Stimulated activated CD8-positive, alpha-beta memory T cell treated with anti-CD3 and anti-CD28 coated beads, Interleukin-15, amount 100 ng/mL, for 1 hour (primary cell): ENCODE data around the gene SYK.
"Not testable (repeated sequence)": the region's sequence is repeated elsewhere in the genome, so short reads cannot be mapped to it uniquely, and the experiment has no call there.

ENCODE experiments used
- DNase-seq: peaks from one replicate; pipeline ENCODE4 v3.0.0-alpha.2; 2020; ENCODE audit warnings: low read depth

Gene SYK

GRCh38 chr9:90795871-90796317 lies 5.7 kb upstream of the SYK start:
- DNase-seq, result no peak

- DNase-seq, result no peak
These were observed 2.3 kb upstream of the SYK start for GRCh38 chr9:90799271-90799852.

- DNase-seq, result no peak
These were observed 329 bp downstream of the SYK start for GRCh38 chr9:90801973-90802322.

GRCh38 chr9:90802386-90802985 lies 867 bp downstream of the SYK start:
- DNase-seq, result no peak

- no peak for DNase-seq
These were observed 2.4 kb downstream of the SYK start for GRCh38 chr9:90803860-90804593.

- DNase-seq, result no peak
These were observed 3.7 kb downstream of the SYK start for GRCh38 chr9:90805006-90805996.

GRCh38 chr9:90807006-90807405 lies 5.4 kb downstream of the SYK start:
- DNase-seq, result no peak

- no peak for DNase-seq
These were observed 6.8 kb downstream of the SYK start for GRCh38 chr9:90808398-90808797.

GRCh38 chr9:90808890-90809685 lies 7.5 kb downstream of the SYK start:
- DNase-seq, result no peak

- no peak for DNase-seq
These were observed 9.1 kb downstream of the SYK start for GRCh38 chr9:90810691-90811090.

GRCh38 chr9:90813046-90813445 lies 11.4 kb downstream of the SYK start:
- no peak for DNase-seq

- DNase-seq, result no peak
These were observed 11.9 kb downstream of the SYK start for GRCh38 chr9:90813523-90813922.

GRCh38 chr9:90814355-90814754 lies 12.7 kb downstream of the SYK start:
- no peak for DNase-seq

GRCh38 chr9:90815183-90815943 lies 13.7 kb downstream of the SYK start:
- no peak for DNase-seq

- DNase-seq, result no peak
These were observed 14.3 kb downstream of the SYK start for GRCh38 chr9:90815944-90816357.

GRCh38 chr9:90816690-90817089 lies 15.1 kb downstream of the SYK start:
- DNase-seq, result no peak

GRCh38 chr9:90818279-90818678 lies 16.7 kb downstream of the SYK start:
- no peak for DNase-seq

GRCh38 chr9:90820406-90820805 lies 18.8 kb downstream of the SYK start:
- DNase-seq, result not testable (repeated sequence)

GRCh38 chr9:90821236-90821635 lies 19.6 kb downstream of the SYK start:
- not testable (repeated sequence) for DNase-seq

GRCh38 chr9:90821697-90822096 lies 20.1 kb downstream of the SYK start:
- DNase-seq, result no peak

- DNase-seq, result no peak
These were observed 21.2 kb downstream of the SYK start for GRCh38 chr9:90822866-90823265.
